GM18519 (cell line): ENCODE measurements around the gene HTR1A.

ENCODE experiments used
- ATAC-seq: cut with Tn5 transposase; IDR thresholded peaks from one replicate; pipeline ENCODE4 v1.9.1; 2021; ENCODE audit warnings: mild to moderate bottlenecking, moderate library complexity; ENCODE audit not compliant: unreplicated experiment, low FRiP score

Gene HTR1A

DNA sequence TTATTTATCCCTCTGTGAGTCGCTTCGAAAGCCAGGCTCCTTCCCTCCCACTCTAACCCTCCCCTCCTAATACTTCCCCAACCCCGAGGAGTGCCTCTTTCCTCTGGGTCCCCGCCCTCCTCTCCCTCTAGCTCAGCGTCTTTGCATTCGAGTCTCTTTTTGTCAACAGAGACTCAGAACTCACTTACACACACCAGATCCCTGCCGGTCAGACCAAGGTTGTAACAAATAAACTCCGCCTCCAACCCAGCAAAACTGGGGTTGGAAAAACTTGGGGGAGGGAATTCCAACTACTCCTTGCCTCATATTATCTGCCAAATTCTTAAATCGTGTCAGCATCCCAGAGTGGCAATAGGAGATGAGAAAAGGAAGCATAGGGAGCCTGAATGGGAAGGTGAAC lies at the start of gene HTR1A:
HTR1A (minus strand) TSS at position 167 of the 400 bp plus-strand sequence. CDS start 726 bp downstream, outside the sequence.
- no peak for ATAC-seq

DNA sequence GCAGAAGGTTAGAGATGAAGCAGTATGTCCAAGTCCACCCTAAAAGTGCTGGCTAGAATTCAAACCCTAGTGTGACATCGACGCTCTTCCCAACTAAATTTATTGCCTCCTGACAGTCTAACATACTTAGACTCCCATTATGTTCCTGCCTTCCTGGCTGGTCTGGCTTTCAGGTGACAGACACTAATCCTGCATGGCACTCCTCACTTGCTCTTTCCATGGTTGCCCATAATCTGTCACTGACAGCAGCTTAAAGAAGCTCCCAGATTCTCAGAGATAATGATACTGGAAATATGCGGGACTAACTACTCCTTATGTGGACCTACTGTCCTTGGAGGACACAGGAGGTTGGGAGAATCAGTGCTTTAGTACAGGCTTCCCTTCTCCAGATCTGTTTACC lies 41.7 kb upstream of the HTR1A start:
- ATAC-seq, result no peak

DNA sequence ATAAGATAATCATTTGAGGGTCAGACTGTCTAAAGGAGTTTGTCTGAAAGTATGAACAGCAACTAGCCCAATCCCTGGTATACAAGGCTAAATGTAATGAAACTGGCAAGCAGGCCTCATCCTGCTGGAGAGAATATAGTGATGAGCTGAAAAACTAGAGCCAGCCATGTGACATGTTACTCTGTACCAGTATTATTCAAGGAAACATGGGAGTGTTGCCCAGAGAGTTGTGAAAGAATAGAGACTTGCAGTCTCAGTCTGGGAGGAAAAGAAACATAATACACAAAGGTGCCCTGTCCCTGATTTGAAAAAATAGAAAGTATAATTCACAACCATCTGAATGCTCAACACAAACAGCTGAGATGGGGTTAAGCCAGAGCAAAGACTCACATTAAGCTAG lies 37.9 kb upstream of the HTR1A start:
- ATAC-seq, result no peak

DNA sequence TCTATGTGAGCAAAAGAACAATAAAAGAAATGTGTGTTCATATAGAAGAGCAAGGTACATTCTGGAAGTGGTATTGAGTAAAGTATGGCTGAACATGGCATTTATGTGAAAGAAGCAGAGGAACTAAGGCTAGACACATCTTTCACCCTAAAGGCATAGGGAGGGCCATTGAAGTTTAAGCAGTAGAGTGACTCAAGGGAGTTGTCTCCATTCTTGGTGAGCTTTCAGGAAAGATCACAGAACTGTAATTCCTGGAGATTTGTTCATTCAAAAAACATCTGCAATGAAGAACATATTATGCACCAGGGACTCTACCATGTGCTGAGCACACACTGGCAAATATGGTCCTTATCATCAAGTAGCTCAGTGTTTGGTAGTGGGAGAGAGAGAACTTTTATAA lies 24.8 kb upstream of the HTR1A start:
- ATAC-seq, result no peak

DNA sequence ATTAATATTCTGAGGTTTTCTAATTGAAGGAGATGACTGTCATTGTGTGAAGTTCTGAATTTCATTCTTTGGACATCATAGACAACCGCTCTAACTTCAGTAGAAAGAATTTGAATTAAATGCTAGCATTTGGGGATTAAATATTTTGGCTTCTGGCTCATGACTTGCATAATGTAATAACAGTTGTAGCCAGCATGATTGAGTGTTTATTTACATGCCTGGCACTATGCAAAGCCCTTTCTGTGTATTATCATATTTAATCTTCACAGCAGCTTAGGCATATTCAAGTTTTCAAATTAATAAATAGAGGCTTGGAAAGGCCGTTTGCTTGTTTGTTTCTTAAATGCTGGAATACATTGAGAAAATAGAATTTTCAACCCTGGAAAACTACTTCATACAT lies 19.6 kb upstream of the HTR1A start:
- no peak for ATAC-seq

DNA sequence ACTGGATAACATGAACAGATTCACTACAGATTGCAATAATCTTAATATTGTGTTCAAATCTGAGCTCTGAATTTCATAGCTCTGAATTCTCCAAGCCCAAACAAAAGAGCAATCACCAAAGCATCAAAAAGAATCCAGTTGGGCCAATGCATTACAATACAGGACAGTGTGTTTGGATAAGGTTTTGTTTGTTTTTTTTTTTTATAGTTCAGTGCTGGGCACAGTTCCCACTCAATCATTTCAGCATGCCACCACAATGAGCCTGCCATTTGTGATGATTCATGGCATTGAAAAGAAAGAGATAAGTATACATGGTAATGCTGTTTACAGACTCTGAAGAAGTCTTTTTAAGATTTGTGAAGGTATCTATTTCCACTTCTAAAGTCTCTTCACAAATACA lies 1.7 kb upstream of the HTR1A start:
- ATAC-seq, result no peak

DNA sequence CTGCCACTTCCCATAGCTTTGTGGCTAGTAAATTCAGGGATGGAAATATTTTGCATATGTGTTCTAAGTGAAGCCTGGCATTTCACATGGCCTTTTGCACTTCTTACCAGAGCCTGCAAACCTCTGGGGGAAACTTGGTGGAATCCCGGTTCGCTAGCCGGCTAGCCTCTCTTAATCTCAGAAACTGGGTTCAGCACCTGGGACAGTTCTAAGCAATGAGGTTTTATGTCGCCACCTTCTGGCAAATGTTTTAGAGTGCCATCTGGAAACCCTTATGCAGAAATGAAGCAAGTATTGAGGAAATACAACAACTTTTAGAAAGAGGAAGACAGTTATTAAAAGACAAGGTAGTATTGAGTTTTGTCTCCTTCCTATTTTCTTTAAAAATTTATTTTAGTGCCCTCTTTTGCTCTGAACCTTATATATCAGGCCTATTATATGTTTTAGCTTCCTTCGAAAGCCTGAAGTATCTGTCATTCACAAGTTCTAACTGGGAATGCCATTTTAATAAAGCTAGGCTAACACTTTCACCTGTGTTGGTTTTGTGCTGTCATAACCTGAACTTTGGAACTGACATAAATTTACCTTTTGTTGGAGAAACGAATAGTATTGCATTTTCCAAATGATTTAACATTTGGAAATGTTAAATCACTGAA lies 963 bp upstream of the HTR1A start:
- ATAC-seq, result peak; percentile 87

DNA sequence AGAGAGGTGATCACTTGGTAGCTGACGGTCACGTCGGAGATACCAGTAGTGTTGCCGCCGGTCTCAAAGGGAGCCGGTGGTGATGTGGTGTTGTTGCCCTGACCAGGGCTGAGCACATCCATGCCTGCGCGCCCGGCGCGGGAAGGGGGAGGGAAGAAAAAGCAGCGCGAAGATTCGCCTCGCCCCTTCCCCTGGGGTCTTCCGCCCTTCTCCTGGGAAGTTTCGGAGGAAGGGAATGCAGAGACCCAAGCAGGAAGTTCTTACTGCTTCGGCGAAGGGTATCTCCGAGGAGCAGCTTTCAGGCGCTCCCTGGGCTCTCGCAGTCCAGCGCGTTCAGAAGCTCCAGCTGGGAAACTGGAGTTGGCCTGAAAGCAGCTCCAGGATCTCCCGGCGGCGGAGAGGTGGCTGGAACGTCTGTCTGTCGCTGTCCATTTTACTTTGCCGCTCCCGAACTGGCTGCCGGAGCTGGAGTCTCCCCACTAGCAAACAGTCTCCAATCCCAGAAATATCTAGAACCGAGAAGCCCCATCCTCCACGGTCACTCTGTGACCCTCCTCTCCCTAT lies 565 bp downstream of the HTR1A start:
- no peak for ATAC-seq

DNA sequence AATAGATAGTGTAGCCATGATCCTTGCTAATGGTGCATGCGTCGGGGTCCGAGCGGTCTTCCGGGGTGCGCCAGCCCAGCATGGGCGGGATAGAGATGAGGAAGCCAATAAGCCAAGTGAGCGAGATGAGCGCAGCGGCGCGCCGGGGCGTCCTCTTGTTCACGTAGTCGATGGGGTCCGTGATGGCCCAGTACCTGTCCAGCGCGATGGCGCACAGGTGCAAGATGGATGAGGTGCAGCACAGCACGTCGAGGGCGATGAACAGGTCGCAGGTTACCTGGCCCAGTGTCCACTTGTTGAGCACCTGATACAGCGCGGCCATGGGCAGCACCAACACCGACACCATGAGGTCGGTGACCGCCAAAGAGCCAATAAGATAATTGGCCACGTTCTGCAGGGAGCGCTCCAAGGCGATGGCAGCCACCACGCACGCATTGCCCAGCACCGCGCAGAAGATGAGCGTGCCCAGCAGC lies 1.1 kb downstream of the HTR1A start:
- no peak for ATAC-seq

DNA sequence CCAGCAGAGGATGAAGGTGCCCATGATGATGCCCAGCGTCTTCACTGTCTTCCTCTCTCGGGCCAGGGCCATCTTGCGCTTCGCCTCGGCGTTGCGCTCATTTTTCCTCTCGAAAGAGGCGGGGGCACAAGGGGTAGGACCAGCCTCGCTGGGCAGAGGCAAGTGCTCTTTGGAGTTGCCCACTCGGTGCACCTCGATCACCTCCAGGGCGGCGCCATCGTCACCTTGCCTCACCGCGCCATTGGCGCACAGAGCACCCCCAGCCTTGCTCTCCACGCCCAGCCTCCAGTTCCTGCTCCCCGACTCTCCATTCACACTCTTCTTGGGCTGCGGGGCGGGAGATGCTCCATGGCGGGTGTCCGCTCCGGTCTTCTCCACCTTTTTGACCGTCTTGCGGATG lies 1.6 kb downstream of the HTR1A start:
- no peak for ATAC-seq

DNA sequence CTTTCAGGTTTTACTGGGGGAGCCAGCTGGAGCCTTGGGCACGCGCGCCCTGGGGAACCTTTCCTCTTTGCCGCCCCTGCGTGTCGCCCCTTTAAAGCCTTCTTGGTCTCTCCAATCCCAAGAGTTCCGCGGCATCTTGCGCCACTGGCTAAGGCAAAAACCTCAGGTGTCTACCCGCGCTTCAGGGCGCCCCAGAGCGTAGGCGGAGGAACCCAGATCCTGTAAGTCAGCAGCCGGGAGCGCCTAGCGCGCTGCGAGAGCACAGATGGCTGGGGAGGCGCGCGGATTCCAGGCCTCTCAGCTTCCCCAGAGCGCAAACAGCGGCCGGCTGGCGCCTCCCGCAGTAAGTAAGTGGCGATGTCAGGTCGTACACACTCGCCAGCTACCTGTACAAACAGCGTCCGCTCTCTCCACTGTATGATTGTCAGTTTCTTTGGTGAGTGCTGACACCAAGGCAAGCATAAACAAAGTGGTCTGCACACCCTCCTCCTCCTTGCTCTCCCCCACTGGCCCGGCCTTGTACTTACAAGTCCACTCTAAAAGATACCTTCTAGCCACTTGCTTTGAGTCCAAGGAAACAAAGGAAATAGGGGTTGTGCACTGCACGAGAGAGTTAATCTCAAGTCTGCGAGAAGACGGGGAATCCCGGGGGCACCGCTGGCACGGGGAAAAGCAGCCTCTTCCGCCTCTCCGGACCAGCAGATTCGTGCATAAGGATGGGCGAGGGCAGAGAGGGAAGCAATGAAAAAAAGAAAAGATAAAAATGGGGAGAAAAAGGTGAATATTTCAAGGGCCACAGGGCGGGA lies 2.9 kb downstream of the HTR1A start:
- no peak for ATAC-seq

DNA sequence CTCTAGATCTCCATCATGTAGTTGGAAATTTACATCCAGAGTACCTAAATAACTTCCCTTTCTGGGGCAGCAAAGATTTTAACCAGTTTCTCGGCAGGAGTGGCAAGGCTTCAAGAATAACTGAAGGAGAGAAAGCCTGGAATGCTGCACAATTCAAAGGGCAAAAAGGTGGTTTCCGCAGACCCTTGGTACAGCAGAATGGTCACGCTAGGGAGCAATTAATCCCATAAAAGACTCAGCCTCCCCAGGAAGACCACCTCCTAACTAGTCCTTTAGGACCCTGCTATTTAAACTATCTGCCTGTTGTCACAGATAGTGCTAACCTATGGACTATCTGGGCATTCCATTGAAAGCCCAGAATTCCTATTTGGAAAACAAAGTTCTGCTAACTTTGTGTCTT lies 3.6 kb downstream of the HTR1A start:
- ATAC-seq, result no peak

DNA sequence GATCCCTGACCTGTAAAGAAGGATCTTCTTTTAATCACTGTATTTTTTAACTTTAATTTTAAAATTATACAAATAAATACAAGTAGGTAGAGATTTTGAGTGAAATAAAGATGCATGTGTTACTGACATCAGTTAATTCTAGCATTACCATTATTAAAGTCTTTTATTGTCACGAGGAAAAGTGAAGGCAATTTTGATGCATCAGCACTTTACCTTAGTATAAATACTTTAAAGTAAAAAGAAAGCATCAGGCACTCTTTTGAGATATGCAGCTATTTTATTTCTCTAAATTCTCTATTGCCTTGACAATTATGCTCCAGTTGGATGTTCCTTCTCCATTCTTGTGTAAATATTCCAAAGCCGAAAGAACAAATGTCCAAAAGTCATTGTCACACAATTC lies 4.6 kb downstream of the HTR1A start:
- no peak for ATAC-seq

DNA sequence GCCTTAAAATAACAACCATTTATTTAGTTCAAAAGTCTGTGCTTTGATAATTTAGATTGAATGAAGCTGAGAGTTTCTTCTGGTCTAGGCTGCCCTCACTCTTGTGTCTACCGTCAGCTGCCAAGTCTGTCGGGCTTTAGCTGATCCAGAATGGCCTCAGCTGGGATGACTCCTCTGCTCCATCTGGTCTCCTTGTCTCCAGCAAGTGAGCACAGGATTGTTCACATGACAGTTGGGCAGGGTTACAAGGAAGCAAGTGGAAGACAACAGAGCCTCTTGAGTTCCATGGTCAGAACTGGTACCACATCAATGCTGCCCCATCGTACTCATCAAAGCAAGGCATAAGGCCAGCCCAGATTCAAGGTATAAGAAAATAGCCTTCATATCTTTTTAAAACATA lies 9.0 kb downstream of the HTR1A start:
- ATAC-seq, result no peak

DNA sequence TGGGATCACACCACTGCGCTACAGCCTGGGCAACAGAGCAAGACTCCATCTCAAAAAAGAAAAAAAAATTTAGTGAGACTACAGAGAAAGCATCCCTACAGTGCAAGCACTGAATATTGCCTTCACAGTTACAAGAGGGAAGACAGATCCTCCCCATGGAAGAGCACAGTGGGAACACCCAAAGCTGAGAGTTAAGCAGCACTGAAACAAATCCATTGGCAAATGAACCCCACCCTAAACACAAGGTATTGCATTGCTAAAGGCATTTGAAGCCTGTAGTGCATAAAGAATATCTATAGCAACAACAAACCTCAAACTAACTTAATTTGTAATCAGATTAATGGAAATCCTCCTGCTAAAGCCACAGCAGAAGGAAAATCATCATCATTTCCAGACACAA lies 27.1 kb downstream of the HTR1A start:
- no peak for ATAC-seq

DNA sequence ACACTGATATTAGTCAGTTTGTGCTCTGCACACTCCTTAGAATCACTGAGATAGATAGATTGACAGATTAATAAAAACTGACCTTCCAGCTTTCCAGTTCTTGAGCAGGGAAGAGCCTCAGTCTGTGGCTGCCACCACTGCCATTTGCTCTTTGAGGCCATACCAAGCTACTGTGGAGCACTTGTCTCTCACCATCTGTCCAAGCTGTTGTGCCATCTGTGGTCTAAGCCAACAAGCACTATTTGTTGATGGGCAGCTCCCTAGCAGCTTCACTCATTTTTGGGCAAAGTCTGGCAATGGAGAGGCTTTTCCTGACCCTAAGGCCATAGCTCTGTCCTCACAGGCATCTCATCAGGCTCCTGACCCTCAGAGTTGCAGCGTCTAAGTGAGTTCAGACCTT lies 30.4 kb downstream of the HTR1A start:
- no peak for ATAC-seq

DNA sequence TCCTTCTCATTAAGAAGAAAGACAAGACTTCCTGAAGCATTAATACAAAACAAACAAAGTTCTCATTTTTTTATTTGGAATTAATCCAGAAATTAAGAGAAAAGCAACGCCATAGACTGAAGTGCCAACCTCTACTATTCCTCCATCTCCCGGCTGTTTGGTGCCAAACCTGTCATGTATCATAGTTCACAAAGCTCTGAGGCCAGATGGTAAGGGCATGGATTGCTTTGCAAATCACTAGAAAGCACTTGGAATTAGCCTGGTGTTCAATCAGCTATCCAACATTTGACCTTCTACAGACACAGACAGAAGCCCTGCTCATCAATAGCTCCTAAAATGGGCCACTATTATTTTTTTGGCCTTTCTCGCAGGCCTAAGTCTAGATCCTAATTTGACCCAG lies 33.8 kb downstream of the HTR1A start:
- no peak for ATAC-seq

DNA sequence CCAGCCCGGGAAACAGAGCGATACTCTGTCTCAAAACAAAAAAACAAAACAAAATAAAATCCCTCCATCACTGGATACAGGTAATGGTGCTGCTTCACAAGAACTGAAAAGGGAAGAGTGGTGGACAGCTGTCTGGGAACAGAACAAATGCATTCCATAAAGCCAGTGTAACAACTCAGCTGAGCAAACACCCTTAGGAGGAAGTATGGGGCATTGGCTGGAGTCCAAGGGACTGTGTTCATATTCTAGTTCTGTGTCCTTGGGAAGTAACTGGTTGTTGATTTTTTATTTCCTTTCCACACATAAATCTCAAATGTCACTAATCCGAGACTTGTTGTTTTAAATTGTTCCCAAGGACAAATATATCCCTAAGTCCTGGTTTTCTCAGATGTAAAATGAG lies 38.3 kb downstream of the HTR1A start:
- ATAC-seq, result no peak

DNA sequence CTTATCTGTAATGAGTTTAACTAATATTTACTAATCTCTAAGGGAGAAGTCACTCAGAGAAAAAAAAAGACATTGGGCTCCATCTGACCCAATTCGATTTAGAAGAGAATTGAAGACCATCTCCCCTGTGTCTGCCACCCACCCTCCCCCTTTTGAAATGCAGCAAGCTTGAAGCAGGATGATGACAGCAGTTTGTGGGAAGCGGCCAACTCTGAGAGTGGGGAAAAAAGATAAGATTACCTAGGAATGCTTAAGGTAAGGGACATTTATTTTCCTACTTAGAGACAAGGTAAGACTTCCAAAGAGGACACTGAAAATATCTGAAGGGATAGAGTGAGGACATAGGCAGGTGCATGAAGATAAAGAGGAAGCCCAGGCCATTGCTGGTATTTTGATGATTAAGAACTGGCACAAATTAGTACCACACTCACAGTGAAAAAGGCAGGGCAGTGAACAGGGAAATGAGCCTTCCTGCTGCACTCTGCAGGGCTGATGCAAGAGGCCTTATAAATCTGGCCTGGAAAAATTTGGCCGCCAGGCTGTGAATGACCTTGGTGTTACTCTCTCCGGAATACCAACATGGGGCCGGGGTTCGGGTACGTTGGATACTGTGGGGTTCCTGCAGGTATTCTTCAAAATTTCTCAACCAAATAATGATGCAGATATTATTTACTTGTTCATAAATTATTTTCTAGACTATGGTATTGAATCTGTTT lies 42.3 kb downstream of the HTR1A start:
- ATAC-seq, result no peak

DNA sequence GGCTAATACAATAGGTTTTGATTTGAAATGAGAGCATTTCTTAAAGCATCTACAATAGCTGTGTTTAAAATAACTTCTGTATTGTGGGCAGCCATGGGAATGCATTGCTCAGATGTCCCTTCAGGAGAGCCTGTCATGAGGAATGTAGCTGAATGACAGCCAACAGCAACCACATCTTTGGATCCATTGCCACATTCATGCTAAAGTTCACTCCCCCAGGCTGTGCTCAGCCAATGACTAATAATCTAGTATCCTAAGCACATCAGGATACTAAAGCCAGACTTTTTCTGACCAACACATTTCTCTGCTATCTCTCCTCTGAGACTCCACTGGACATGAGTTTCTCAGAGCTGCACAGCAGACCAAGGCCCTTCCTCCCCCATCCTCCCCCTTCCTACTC lies 45.5 kb downstream of the HTR1A start:
- ATAC-seq, result no peak

DNA sequence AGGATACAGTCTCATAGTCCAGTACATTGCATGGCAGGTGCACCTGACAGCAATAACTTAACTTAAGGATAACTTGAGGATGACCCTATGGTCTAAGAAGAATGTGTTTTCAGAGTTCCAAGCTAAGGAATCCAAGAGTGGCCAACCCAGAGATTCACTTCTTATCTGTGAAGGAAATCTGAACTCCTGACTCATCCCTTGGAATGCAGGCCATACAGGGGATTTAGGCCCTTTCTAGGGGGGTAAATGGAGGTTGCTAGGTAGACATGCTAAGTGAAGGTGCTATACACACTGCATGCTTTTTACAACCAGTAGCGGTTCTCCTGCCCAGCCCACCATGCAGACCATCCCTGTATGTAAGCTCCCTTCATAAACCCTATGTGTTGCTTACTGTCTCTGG lies 50.4 kb downstream of the HTR1A start:
- no peak for ATAC-seq
